HEK293 (cell line): ENCODE data around the gene ANKRD37.

ENCODE experiments used
- CTCF ChIA-PET: fragments of 350-600 bp; formaldehyde crosslinking; extraction: SDS; loops from one replicate; lab custom pipeline; 2021; ENCODE audit warnings: antibody characterized with exemption; lab: Yijun Ruan, JAX
- POLR2A ChIA-PET: fragments of 300-600 bp; formaldehyde crosslinking; extraction: SDS; loops from one replicate; lab custom pipeline; 2020; ENCODE audit warnings: antibody characterized with exemption, inconsistent platforms; lab: Yijun Ruan, JAX
- H3K27ac ChIP-seq: fragments of 200-500 bp; sonication (Bioruptor generic); 2 replicates; pipeline ENCODE4 v1.5.1; 2014; ENCODE audit warnings: low read depth, low read length, control low read depth, inconsistent platforms; ENCODE audit errors: extremely low read depth
- H3K36me3 ChIP-seq, 2 experiments: fragments of 200-500 bp in 1 of 2; sonication (Bioruptor generic) in 1 of 2; 1 replicate in 1 of 2; 2 replicates in 1 of 2; pipeline ENCODE4 v1.5.1; 2014 to 2017; ENCODE audit warnings: inconsistent platforms in 2 of 2, low read length in 2 of 2; ENCODE audit not compliant: control insufficient read depth in 2 of 2, insufficient read depth in 1 of 2
- H3K4me1 ChIP-seq: fragments of 200-500 bp; sonication (Bioruptor generic); 2 replicates; pipeline ENCODE4 v1.5.1; 2014; ENCODE audit warnings: mild to moderate bottlenecking, low read length, inconsistent platforms; ENCODE audit not compliant: control insufficient read depth, insufficient read depth
- H3K4me3 ChIP-seq: 2 replicates; pipeline ENCODE4 v1.5.1; 2011; ENCODE audit warnings: low read depth, mild to moderate bottlenecking, control low read depth, low read length, moderate library complexity
- H3K9me3 ChIP-seq: fragments of 200-500 bp; sonication (Bioruptor generic); 2 replicates; pipeline ENCODE4 v1.5.1; 2014; ENCODE audit warnings: low read depth, low read length, inconsistent platforms; ENCODE audit not compliant: control insufficient read depth, insufficient read depth
- GFI1B ChIP-seq: fragments of 450-650 bp; formaldehyde crosslinking; IDR thresholded peaks from 2 replicates; pipeline ENCODE4 v1.5.1; 2016; ENCODE audit warnings: missing biosample characterization, missing genetic modification characterization
- HOXD13 ChIP-seq: sonication (generic); formaldehyde crosslinking; IDR thresholded peaks from 2 replicates; pipeline ENCODE4 v1.8.0; 2022; ENCODE audit warnings: missing genetic modification reagents, borderline replicate concordance
- REPIN1 ChIP-seq: fragments of 450-650 bp; formaldehyde crosslinking; IDR thresholded peaks from 2 replicates; pipeline ENCODE4 v1.5.1; 2017; ENCODE audit warnings: missing biosample characterization, missing genetic modification characterization, low read depth
- SCRT1 ChIP-seq: fragments of 450-650 bp; formaldehyde crosslinking; IDR thresholded peaks from 2 replicates; pipeline ENCODE4 v1.5.1; 2016; ENCODE audit warnings: missing biosample characterization, missing genetic modification characterization, borderline replicate concordance
- ZFP3 ChIP-seq: fragments of 450-650 bp; formaldehyde crosslinking; IDR thresholded peaks from 2 replicates; pipeline ENCODE4 v1.5.1; 2016; ENCODE audit warnings: low read depth, missing biosample characterization, missing genetic modification characterization
- ZFP69B ChIP-seq: fragments of 450-650 bp; formaldehyde crosslinking; IDR thresholded peaks from 2 replicates; pipeline ENCODE4 v1.5.1; 2016; ENCODE audit warnings: missing biosample characterization, missing genetic modification characterization
- ZNF184 ChIP-seq: fragments of 450-650 bp; IDR thresholded peaks from 2 replicates; pipeline ENCODE4 v1.5.1; 2018; ENCODE audit warnings: missing biosample characterization, mild to moderate bottlenecking, missing genetic modification characterization
- ZNF2 ChIP-seq: fragments of 450-650 bp; formaldehyde crosslinking; IDR thresholded peaks from 2 replicates; pipeline ENCODE4 v1.5.1; 2016; ENCODE audit warnings: missing biosample characterization, missing genetic modification characterization
- ZNF211 ChIP-seq: fragments of 450-650 bp; formaldehyde crosslinking; IDR thresholded peaks from 2 replicates; pipeline ENCODE4 v1.5.1; 2016; ENCODE audit warnings: low read depth, missing biosample characterization, missing genetic modification characterization
- ZNF394 ChIP-seq: fragments of 450-650 bp; formaldehyde crosslinking; IDR thresholded peaks from 2 replicates; pipeline ENCODE4 v1.5.1; 2016; ENCODE audit warnings: missing biosample characterization, missing genetic modification characterization, mild to moderate bottlenecking, moderate library complexity, borderline replicate concordance
- ZNF529 ChIP-seq: fragments of 450-650 bp; formaldehyde crosslinking; IDR thresholded peaks from 2 replicates; pipeline ENCODE4 v1.5.1; 2017; ENCODE audit warnings: missing genetic modification characterization, missing biosample characterization; ENCODE audit not compliant: insufficient replicate concordance
- ZNF549 ChIP-seq: fragments of 450-650 bp; IDR thresholded peaks from 2 replicates; pipeline ENCODE4 v1.5.1; 2018; ENCODE audit warnings: missing biosample characterization, missing genetic modification characterization, mild to moderate bottlenecking, inconsistent platforms, moderate library complexity
- ZNF560 ChIP-seq: fragments of 450-650 bp; formaldehyde crosslinking; IDR thresholded peaks from 2 replicates; pipeline ENCODE4 v1.5.1; 2017; ENCODE audit warnings: missing biosample characterization, missing genetic modification characterization, borderline replicate concordance
- ZNF571 ChIP-seq: fragments of 450-650 bp; formaldehyde crosslinking; IDR thresholded peaks from 2 replicates; pipeline ENCODE4 v1.5.0; 2017; ENCODE audit warnings: missing biosample characterization, missing genetic modification characterization
- ZNF621 ChIP-seq: fragments of 450-650 bp; formaldehyde crosslinking; IDR thresholded peaks from 2 replicates; pipeline ENCODE4 v1.5.1; 2017; ENCODE audit warnings: missing biosample characterization, missing genetic modification characterization
- ZNF768 ChIP-seq: fragments of 450-650 bp; formaldehyde crosslinking; IDR thresholded peaks from 2 replicates; pipeline ENCODE4 v1.5.1; 2018; ENCODE audit warnings: missing biosample characterization, mild to moderate bottlenecking, missing genetic modification characterization
- ZNF777 ChIP-seq: fragments of 450-650 bp; formaldehyde crosslinking; IDR thresholded peaks from 2 replicates; pipeline ENCODE4 v1.5.1; 2017; ENCODE audit warnings: missing biosample characterization, missing genetic modification characterization, borderline replicate concordance
- TF ChIP-seq, protein P1 (sequence below): IDR thresholded peaks from 2 replicates; pipeline ENCODE4 v1.6.1; 2011; ENCODE audit warnings: mild to moderate bottlenecking, low read depth, low read length, borderline replicate concordance
- TF ChIP-seq, protein P2 (sequence below): fragments of 450-650 bp; formaldehyde crosslinking; IDR thresholded peaks from 2 replicates; pipeline ENCODE4 v1.5.1; 2016; ENCODE audit warnings: missing biosample characterization, missing genetic modification characterization
- TF ChIP-seq, protein P3 (sequence below): fragments of 450-650 bp; formaldehyde crosslinking; IDR thresholded peaks from 2 replicates; pipeline ENCODE4 v1.5.1; 2016; ENCODE audit warnings: missing biosample characterization, missing genetic modification characterization

ANKRD37 gene

DNA sequence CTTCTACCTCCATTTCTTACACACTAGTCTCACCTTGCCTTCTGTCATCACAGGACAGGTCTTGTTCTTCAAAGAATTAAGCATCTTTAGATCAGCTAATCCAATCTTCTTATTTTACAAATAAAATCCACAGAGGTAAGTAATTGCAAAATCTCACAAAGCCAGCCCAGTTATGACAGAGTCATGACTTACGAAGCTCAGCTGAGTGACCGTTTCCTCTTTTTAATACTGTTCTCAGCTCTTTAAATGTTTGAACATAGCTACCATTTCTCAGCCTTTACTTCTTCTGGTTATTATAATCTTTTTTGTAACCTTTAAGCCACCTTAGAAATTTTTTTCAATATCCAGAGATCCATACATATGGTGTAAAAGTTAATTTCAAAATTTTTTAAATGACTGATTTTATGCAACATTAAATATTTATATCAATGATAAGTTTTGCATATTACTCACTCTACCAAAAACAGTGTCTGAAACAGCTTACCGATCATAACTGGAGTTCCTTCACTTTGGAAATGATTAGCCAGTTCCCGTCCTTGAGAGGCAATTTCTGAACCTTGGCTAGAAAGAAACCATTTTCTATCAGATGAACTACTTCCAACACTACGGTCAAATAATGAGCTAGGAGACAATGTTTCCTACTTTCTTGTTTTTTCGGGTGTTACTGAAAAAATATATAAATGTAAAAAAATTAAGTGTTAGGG lies 8.8 kb downstream of the ANKRD37 start:
- TF ChIP-seq, protein P1, sequence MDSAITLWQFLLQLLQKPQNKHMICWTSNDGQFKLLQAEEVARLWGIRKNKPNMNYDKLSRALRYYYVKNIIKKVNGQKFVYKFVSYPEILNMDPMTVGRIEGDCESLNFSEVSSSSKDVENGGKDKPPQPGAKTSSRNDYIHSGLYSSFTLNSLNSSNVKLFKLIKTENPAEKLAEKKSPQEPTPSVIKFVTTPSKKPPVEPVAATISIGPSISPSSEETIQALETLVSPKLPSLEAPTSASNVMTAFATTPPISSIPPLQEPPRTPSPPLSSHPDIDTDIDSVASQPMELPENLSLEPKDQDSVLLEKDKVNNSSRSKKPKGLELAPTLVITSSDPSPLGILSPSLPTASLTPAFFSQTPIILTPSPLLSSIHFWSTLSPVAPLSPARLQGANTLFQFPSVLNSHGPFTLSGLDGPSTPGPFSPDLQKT, result no peak
- TF ChIP-seq GFI1B, result no peak
- TF ChIP-seq ZNF777 (tag by site-specific recombination), result no peak
- TF ChIP-seq SCRT1 (tag by site-specific recombination), result no peak
- TF ChIP-seq ZFP69B (tag by site-specific recombination), result no peak
- no peak for TF ChIP-seq ZNF184 (tag by site-specific recombination)
- TF ChIP-seq, protein P2, sequence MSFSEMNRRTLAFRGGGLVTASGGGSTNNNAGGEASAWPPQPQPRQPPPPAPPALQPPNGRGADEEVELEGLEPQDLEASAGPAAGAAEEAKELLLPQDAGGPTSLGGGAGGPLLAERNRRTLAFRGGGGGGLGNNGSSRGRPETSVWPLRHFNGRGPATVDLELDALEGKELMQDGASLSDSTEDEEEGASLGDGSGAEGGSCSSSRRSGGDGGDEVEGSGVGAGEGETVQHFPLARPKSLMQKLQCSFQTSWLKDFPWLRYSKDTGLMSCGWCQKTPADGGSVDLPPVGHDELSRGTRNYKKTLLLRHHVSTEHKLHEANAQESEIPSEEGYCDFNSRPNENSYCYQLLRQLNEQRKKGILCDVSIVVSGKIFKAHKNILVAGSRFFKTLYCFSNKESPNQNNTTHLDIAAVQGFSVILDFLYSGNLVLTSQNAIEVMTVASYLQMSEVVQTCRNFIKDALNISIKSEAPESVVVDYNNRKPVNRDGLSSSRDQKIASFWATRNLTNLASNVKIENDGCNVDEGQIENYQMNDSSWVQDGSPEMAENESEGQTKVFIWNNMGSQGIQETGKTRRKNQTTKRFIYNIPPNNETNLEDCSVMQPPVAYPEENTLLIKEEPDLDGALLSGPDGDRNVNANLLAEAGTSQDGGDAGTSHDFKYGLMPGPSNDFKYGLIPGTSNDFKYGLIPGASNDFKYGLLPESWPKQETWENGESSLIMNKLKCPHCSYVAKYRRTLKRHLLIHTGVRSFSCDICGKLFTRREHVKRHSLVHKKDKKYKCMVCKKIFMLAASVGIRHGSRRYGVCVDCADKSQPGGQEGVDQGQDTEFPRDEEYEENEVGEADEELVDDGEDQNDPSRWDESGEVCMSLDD (tag by site-specific recombination), result no peak
- TF ChIP-seq ZNF529 (tag by site-specific recombination), result no peak
- no peak for TF ChIP-seq HOXD13 (CRISPR knock-in tag)
- H3K4me1 ChIP-seq, result no peaks in the 10 kb centered on the region
- ChIA-PET CTCF (no interaction called here), POLR2A (no interaction called here)
- H3K9me3 ChIP-seq, result no peaks in the 10 kb centered on the region
- no peak overlapping the region for H3K4me3 ChIP-seq
- no peak overlapping the region for H3K27ac ChIP-seq
- H3K36me3 ChIP-seq, result peaks cover 15 to 49% of the 10 kb centered on the region in 2 experiments

DNA sequence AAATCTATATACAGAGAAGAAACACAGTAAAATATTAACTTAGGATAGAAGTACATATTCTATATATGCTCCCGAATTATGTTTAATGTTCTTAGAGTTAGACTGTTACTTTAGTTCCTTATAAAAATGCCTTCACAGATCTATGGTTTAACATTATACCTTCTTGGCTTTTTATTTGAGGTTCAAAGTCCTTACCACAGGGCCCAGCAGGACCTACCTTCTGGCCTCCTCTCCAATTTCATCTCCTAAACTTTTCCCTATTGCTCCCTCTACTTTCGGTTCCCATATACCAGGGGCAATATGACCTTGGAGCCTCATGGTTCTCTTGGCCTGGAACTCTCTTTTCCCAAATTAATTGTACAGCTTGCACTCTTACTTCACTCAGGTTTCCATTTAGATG lies 11.8 kb downstream of the ANKRD37 start:
- H3K4me1 ChIP-seq, result no peaks in the 10 kb centered on the region
- TF ChIP-seq ZNF549 (tag by site-specific recombination), result no peak
- TF ChIP-seq ZNF560, result no peak
- TF ChIP-seq, protein P3, sequence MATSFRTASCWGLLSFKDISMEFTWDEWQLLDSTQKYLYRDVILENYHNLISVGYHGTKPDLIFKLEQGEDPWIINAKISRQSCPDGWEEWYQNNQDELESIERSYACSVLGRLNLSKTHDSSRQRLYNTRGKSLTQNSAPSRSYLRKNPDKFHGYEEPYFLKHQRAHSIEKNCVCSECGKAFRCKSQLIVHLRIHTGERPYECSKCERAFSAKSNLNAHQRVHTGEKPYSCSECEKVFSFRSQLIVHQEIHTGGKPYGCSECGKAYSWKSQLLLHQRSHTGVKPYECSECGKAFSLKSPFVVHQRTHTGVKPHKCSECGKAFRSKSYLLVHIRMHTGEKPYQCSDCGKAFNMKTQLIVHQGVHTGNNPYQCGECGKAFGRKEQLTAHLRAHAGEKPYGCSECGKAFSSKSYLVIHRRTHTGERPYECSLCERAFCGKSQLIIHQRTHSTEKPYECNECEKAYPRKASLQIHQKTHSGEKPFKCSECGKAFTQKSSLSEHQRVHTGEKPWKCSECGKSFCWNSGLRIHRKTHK (tag by site-specific recombination), result no peak
- TF ChIP-seq ZFP3, result no peak
- no peak for TF ChIP-seq ZNF211
- no peak for TF ChIP-seq REPIN1 (tag by site-specific recombination)
- no peak for TF ChIP-seq ZNF394 (tag by site-specific recombination)
- no peak for TF ChIP-seq ZNF621 (tag by site-specific recombination)
- TF ChIP-seq ZNF768 (tag by site-specific recombination), result no peak
- TF ChIP-seq ZNF571 (tag by site-specific recombination), result no peak
- TF ChIP-seq ZNF2 (tag by site-specific recombination), result no peak
- TF ChIP-seq, all 188 proteins: peak for 0
- ChIA-PET CTCF (no interaction called here), POLR2A (no interaction called here)
- no peak overlapping the region for H3K4me3 ChIP-seq
- H3K9me3 ChIP-seq, result no peaks in the 10 kb centered on the region
- H3K36me3 ChIP-seq, result peaks cover 15 to 45% of the 10 kb centered on the region in 2 experiments
- no peak overlapping the region for H3K27ac ChIP-seq
